CD4-positive, alpha-beta T cell treated with Interleukin-17A for 1 hour (primary cell): Measurements from ENCODE around the gene FITM1.

Experiments used
- DNase-seq: peaks from one replicate; pipeline ENCODE4 v3.0.0-alpha.2; 2020

Gene FITM1

GRCh38 chr14:24162093-24162492, 31.6 kb downstream of the FITM1 start:
- no peak for DNase-seq

GRCh38 chr14:24164518-24164991, 34.1 kb downstream of the FITM1 start:
- DNase-seq, result no peak

GRCh38 chr14:24165785-24166184, 35.3 kb downstream of the FITM1 start:
- no peak for DNase-seq

- DNase-seq, result no peak
Observed at GRCh38 chr14:24167469-24168114, 37.1 kb downstream of the FITM1 start.

- DNase-seq, result peak; percentile 74
Observed at GRCh38 chr14:24171422-24172260, 41.2 kb downstream of the FITM1 start, which contains the start of gene REC8. Gene REC8 (plus strand): TSS chr14:24172080. CDS start chr14:24172553, 473 bp downstream.

- DNase-seq, result no peak
Observed at GRCh38 chr14:24172261-24172860, 41.9 kb downstream of the FITM1 start.

GRCh38 chr14:24172871-24173281, 42.4 kb downstream of the FITM1 start:
- no peak for DNase-seq

- no peak for DNase-seq
Observed at GRCh38 chr14:24176599-24176998, 46.1 kb downstream of the FITM1 start.

GRCh38 chr14:24177041-24177825, 46.8 kb downstream of the FITM1 start:
- no peak for DNase-seq

GRCh38 chr14:24177891-24178290, 47.4 kb downstream of the FITM1 start:
- no peak for DNase-seq

- no peak for DNase-seq
Observed at GRCh38 chr14:24178399-24179178, 48.1 kb downstream of the FITM1 start.

- DNase-seq, result no peak
Observed at GRCh38 chr14:24179294-24179960, 49.0 kb downstream of the FITM1 start.

GRCh38 chr14:24179961-24180796, 49.7 kb downstream of the FITM1 start:
- DNase-seq, result no peak

GRCh38 chr14:24181371-24182077, 51.1 kb downstream of the FITM1 start:
- no peak for DNase-seq
